Stimulated activated CD8-positive, alpha-beta memory T cell treated with anti-CD3 and anti-CD28 coated beads, Interleukin-15, amount 100 ng/mL, for 24 hours (primary cell): ENCODE measurements around the gene NAE1.

Experiments
- DNase-seq: peaks from one replicate; pipeline ENCODE4 v3.0.0-alpha.2; 2020; ENCODE audit warnings: low read depth

Gene NAE1

DNA sequence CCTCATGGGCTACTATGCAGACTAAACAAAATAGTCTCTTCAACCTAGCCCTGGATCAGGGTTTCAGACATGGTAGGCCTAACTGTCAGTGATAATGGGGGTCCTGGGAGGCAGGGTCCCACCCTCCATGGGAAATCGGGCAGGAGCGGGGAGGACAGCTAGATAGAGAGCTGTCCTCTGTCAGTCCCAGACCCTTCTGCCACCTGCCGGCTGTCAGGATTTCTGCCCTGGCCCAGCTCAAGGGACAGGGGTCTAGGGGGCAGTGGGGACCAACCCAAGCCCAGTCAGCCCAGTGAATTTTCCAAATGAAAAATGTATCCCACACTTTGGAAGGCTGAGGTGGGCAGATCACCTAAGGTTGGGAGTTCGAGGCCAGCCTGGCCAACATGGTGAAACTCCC, 18.8 kb upstream of the NAE1 start:
- DNase-seq, result no peak

DNA sequence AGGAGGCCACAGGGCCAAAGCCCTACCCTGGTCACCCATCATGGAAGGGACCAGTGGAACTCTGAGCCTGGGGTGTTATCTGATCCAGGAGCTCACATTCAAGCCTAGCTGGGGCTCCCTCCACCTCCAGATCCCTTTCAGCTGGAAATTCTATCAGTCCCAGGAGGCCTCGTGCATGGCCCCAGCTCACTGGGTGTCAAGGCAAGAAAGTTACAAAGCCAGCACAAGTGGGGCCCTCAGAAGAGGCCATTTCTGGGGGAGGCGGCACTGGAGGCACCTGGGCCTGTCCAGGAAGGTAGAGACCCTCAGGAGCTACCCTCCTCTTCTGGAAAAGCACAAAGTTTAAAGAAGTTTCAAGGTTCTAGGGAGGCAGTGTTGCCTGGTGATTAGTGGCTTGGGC, 18.2 kb upstream of the NAE1 start:
- DNase-seq, result no peak

DNA sequence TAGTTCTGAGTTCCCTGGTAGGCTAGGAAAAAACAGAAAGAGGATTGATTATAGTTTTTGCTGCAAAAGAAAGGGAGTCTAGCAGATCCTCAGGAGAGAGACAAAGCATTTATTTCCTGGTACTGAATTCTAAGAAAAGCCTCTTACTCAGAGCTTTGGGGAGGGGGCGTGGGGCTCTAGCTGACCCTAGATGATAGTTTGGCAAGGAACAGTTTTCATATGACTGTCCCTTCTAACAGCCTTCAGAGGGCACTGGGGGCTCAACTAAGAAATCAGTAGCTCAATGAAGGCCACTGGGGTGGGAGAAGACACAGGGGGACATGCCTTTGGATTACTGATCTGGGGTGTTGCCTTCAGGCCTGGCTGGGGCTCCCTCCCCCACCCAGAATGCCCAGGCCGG, 17.4 kb upstream of the NAE1 start:
- no peak for DNase-seq

DNA sequence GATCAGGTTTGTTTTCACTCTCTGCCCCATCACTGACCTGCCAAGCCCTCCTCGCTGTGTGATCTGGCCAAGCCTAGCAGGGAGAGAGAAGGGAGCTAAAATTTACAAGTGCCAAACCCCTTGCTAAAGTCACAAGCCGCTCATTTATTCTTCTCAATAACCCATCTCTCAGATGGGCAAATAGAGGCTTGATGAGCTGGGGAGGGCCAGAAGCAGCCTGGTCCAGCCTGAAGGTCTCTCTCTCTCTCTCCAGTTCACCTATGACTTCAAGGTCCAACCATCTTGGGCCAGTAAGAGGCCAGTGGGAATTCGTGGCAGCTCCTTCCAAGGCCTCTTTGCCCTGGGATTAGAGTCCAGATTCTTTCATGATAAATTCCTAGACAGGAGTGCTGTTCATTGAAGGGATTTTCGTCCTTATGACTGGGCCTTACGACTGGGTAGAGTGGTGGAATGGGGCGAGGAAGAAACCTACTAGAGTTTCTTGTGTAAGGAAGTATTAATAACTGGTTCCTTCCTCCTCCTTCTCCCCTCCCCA, 16.8 kb upstream of the NAE1 start:
- no peak for DNase-seq

DNA sequence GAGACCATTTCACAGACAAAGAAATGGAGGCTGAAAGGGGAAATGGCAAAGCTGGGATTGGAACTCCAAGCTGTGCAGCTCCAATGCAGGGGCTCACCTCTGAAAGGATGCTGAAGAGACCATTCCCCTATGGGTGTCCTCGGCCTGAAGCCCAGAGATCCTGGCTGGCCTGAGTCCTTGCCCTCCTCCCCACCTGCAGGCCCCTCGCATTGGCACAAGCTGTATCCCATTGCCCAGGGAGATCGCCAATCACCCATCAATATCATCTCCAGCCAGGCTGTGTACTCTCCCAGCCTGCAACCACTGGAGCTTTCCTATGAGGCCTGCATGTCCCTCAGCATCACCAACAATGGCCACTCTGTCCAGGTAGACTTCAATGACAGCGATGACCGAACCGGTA, 16.1 kb upstream of the NAE1 start:
- no peak for DNase-seq

DNA sequence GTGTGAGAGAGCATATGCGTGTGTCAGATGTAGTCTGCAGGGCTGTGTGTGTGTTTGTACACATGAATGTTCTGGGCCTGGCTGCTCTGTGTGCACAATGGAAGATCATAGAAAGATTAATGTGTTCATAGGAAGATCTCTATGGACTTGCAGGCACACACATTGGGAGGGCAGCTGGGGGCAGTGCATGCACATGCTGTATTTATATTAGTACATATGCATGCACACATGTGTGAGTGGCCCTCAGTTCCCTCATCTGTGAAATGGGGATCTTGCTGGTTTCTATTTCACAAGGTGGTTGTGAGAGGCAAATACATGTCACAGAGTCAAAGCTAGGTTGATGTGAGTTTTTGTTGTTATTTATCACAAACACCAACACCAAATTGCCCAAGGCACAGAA, 15.5 kb upstream of the NAE1 start:
- no peak for DNase-seq

DNA sequence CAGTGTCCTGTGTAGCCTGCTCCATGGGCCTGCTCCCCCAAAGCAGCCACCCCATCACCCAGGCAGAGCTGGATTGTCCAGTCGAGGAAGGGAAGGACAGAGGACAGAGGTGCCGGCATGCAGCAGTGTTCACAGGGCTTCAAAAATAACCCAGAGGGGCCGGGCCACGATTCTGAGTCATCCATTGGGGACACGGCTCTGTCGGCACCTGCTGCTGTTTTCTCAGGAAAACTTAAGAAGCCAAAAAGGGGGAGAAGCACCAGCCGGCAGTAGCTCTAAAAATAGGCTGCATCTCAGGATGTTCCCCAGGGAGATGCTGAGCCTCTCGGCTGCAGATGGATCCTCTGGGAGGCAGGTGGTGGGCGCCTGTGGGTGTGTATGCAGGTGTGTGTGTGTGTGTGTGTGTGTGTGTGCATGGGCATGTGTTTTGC, 15.0 kb upstream of the NAE1 start:
- DNase-seq, result no peak

DNA sequence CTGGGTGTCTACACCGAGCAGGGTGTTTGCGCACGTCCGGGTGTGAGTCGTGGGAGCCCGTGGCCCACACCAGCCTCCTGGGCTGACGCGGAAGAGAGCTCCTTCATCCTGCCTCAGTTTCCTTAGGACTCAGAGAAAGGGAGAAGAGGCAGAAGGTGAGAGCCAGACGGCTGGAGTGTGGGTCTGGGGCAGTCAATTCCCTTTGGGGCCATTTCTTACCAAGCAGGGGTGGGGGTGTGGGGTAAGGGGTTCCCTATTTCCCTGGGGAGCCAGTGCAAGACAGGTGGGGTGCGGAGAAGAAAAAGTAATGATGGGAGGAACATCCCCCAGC, 14.3 kb upstream of the NAE1 start:
- no peak for DNase-seq

DNA sequence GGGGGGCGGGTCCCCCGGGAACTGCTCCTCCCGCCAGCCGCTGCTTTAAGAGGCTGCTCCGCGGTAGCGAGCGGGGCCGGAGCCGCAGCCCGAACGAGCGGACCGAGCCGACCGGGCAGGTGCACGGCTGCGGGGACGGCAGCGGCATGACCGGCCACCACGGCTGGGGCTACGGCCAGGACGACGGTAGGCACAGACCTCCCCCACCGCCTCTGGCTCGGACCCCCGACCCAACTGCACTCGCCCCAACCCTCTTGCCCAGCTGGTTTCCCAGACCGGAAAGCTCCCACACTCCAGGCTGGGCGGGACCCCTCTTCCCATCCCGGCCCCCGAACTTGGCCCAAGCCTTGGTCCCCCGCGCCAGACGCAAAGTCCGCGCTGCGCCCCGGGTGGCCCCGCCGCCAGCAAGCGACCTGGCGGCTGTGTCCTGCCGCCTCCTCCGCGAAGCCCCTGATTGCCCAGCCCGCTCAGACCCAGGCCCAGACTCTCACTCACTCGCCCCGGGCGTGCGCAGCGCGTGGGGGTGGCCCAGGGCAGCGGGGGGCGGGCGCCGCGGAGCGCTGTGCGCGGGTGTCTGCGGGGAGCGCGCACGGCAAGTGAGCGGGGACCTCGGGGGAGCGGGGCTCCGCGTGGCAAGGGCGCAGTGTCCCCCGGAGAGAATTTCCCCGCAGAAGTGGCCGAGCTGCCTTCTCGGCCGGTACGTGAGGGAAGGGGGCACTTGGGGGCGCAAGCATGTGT, 13.7 kb upstream of the NAE1 start, which contains the start of gene CA7:
CA7 (plus strand) TSS at position 73 of the 738 bp plus-strand sequence; CDS start at position 147, 74 bp downstream.
- no peak for DNase-seq

DNA sequence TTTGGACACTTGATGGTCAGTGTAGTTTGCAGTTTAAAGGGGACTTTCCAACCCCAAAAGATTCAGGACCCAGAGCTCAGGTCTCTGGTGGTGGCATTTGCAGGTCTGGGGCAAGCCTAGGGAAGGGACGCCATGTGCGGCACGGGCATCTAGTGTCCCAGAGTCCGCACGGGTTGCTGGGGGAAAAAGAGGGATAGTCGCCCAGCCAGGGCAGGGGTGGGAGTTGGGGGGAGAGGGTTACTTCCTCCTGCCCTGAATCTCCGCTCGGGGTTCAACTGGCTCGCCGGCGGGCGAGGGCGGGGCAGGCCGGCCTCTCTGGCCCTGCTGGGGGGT, 13.2 kb upstream of the NAE1 start:
- no peak for DNase-seq

DNA sequence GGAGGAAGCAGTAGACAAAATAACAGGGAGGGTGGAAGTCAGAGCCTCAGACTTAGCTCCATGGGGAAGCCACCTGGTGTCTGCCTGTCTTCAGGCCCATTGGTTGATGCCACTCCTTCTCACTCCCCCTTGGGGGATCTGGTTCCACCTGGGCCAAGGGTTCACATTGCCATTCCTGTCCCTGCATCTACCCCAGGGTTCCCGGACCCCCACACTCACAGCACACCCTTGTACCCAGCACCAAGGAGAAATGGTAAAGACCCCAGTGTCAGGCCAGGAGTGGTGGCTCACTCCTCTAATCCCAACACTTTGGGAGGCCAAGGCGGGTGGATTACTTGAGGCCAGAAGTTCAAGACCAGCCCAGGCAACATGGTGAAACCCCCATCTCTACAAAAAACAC, 12.4 kb upstream of the NAE1 start:
- DNase-seq, result no peak

DNA sequence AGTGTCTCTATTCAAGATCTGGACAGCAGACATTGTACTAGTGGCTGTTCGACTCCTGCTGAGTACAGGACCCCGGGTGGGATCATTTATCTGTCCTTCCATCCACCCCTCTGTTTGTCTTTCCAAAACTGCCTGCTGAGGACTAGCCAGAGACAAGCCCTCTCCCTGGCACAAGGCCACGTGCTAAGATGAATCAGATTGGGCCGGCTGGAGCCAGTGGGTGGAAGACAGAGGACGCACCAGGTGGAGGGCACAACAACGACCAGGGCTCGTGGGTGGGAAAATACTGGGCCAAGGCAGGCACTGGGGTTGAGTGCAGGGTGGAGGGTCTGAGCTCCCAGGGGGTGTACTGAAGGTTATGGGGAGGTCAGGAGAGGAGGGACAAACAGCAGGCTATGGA, 12.0 kb upstream of the NAE1 start:
- no peak for DNase-seq

DNA sequence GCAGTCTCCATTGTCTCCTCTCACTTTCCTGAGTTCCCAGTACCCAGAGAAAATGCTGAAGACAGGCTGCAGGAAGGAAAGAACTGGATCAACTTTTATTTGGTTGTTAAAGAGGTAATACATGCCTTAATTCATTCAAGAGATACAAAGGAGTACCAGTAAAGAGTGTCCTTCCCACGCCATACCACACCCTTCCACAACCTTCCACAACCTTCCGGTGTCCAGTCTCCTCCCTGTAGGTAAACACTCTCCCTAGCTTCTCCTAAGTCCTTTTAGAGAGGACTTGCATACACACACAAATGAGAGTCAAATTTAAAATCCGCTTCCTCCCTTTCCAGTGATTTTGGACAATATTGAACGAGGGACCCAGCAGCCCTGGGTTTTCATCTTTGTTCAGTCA, 10.6 kb upstream of the NAE1 start:
- DNase-seq, result no peak

DNA sequence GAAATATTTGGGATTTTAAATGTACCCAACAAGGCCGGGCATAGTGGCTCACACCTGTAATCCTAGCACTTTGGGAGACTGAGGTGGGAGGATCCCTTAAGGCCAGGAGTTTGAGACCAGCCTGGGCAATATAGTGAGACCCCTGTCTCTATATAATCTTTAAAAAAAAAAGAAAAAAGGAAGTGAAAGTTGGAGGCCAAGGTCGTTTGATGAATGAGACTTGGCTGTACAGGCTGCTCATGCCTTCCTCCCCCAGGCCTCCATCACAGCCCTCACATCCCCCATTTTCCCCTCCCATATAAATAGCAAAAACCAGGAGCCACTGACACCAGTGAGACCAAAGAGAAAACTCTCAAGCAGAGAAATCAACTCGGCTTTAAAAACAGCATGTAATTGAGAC, 10.1 kb upstream of the NAE1 start:
- no peak for DNase-seq

DNA sequence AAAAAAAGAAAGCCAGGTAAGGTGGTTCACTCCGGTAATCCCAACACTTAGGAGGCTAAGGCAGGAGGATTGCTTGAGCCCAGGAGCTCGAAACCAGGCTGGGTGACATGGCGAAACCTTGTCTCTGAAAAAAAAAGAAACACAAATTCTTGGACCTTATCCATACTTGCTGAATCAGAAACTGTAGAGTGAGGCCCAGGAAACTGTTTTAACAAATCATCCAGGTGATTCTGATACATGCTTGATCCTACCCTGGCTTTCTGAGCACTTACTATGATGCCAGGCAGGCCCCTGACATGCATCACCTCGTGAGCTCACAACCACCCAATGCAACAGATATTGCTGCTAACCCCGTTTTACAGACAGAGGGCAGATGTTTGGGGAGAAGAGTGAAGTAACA, 4.0 kb upstream of the NAE1 start:
- DNase-seq, result no peak

DNA sequence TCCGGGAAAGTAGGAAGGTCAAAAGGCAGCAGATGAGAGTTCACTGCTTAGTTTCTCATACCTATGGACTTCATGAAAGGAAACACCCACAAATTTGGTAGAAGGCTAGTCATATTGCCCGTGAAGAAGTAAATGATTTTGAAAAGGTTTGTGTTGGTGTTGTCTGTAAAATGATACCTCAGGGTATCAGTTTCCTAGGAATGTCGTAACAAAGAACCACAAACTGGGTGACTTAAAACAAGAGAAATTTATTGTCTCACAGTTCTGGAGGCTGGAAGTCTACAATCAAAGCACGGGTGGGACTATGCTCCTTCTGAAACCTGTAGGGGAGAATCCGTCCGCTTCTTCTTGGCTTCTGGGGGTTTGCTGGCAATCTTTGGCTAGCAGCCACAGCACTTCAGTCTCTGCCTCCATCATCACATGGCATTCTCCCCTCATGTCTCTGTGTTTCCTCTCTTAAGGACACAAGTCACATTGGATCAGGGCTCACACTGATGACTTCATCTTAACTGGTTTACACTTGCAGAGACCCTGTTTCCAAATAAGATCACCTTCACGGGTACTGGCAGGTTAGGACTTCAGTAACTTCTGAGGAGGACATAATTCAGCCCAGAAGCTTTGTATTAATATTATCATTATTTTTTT, 2.0 kb upstream of the NAE1 start:
- DNase-seq, result no peak

DNA sequence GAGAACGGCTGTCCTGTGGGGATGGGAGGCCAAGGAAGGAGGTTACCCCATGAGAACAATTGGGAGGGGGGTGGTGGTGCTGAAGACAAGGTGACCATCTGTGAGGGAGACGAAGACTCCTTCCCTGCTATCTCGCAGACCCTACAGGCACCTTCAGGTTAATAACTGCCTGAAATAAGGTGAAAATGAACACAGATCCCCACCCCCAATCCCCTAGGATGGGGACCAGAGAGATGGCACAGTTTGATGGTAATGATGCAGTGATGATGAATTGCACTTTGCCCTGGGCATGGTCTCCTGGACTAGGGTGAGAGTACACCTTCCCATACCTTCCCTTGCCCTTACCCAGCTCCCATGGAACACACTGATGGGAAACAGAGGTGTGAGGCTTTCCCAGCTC, 1.4 kb upstream of the NAE1 start:
- DNase-seq, result no peak

DNA sequence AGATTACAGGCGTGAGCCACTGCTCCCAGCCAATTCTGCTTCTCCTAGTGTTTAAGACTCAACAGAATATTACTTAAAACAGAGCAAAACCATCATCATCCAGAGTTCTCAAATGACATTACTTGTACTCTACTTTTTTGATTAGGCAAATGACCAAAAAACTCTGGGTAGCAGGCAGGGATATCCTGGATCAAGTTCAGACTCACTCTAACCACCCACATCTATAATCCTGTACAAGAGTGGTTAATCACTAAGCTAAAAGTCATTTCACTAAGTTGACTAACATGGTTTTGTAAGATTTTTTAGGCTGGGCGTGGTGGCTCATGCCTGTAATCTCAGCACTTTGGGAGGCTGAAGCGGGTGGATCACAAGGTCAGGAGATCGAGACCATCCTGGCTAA, 6.8 kb downstream of the NAE1 start:
- no peak for DNase-seq

DNA sequence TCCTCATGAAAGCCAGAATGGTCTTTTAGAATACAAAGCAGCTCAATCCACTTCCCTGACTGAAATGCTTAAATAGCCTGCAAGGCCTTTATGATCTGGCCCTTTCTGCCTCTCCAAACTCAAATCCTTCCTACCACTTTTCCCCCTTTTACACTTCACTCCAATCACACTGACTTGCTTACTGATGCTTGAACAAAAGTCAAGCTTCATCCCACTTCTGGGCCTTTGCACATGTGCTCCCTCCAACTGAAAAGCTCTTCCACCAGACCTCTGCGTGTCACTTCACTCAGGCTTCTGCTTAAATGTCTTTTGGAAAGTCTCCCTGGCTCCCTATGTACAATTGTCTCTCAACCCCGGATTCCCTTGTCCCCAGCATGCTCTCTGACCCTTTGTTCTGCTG, 16.0 kb downstream of the NAE1 start:
- no peak for DNase-seq

DNA sequence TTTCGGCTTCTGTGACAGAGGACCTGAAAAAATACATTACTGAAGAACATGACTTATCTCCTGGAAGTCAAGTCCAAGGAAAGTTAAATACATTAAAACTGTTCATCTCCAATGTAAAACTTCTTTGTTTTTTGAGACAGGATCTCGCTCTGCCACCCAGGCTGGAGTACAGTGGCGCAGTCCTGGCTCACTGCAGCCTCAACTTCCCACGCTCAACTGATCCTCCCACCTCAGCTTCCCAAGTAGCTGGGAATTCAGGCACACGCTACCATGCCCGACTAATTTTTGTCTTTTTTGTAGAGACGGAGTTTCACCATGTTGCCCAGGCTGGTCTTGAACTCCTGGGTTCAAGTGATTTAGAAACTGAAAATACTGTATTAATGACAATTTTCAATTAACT, 19.7 kb downstream of the NAE1 start:
- DNase-seq, result no peak

DNA sequence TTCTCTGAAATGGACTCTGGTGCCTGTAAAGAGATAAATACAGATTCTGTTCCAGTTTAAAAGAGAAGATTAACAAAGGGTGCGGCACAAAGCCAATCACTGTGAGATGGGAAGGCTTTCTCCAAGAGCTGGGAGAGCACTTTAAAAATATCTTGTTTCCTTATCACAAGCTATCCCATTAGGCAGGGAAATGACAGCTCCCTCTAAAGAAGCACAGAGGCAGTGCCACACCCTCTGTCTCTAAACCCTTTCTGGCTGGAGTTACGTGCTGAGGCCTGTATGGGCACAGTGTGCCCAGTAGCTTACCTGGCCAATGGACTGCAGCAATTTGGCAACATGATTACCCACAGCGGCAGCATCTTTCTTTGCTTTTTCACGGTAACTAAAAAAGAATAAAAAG, 20.4 kb downstream of the NAE1 start:
- no peak for DNase-seq

DNA sequence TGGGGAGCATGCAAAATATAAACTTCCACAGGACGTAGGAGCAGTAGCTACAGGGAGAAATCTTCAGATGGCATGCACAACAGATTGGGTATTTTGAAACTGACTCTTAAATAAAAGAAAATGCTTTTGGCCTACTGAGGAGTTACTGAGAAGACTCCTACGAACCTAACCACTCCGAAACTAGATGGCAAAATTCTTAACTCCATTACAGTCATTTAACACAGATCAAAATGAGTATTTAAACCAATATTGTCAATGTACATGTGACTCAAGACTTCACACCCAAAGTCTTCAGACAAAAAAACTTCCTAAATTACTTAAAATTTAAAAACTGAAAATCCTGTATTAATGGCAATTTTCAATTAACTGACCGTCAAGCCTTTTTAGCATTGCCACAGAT, 21.0 kb downstream of the NAE1 start:
- no peak for DNase-seq

DNA sequence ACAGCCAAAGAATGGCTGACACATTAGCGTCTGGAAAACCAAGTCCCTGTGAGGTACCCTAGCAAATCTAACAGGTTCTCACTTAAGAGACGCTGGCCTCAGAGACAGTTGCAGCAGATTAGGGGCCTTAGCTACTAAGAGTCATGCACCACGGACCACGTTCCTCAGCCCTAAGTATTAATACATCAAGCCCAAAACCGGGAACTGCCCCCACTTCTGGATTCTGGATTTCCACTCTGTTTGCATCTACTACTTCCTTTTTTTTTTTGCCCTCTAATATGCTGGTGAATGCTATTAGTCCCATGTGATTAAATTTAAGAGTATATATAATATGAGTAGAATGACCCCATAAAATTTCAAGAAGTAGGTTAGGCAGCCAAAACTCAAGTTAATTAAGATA, 28.6 kb downstream of the NAE1 start:
- no peak for DNase-seq
